Caco-2 (cell line): Measurements from ENCODE around the gene ZC3H12C. TPM values are rescaled to one million over a fixed set of nuclear protein-coding genes. Genes with fewer than 3 reads are reported as not detected.
A peak's percentile ranks its signal among the peaks of the same experiment; 100 is the strongest.

ENCODE experiments used
- BruUV-seq: library from RNA; stranded (reverse); fragments of 400-500 nt; replicated peaks from 2 replicates; lab custom pipeline; 2021; lab: Mats Ljungman, UMichigan
- CTCF ChIA-PET: fragments of 300-600 bp; sonication (Branson Sonifier 250); formaldehyde crosslinking; loops from one replicate; lab custom pipeline; 2022; ENCODE audit warnings: antibody characterized with exemption; lab: Charles Lee
- POLR2A ChIA-PET: fragments of 300-600 bp; sonication (Branson Sonifier 250); formaldehyde crosslinking; loops from one replicate; lab custom pipeline; 2022; ENCODE audit warnings: antibody characterized with exemption; lab: Charles Lee
- DNase-seq, 2 experiments: peaks; one replicate each; pipeline versions ENCODE4 v3.0.0 to v3.0.0-alpha.2; 2020 to 2022
- H3K27me3 ChIP-seq: replicated peaks from 2 replicates; pipeline ENCODE4 v1.6.0; 2011; ENCODE audit warnings: low read length; ENCODE audit not compliant: control insufficient read depth, insufficient read depth
- H3K36me3 ChIP-seq: 2 replicates; pipeline ENCODE4 v1.5.1; 2011; ENCODE audit warnings: low read length; ENCODE audit not compliant: control insufficient read depth, insufficient read depth
- H3K4me1 ChIP-seq: fragments of 250-450 bp; sonication (Bioruptor Pico); 2 replicates; pipeline ENCODE4 v1.5.1; 2020; ENCODE audit warnings: mild to moderate bottlenecking
- H3K4me3 ChIP-seq: 2 replicates; pipeline ENCODE4 v1.5.1; 2011; ENCODE audit warnings: low read depth, mild to moderate bottlenecking, control low read depth, low read length
- H3K9me3 ChIP-seq: fragments of 250-450 bp; sonication (Bioruptor Pico); 2 replicates; pipeline ENCODE4 v1.5.1; 2020; ENCODE audit warnings: mild to moderate bottlenecking, moderate library complexity
- H3K27ac Mint-ChIP-seq: one replicate; pipeline ENCODE4 v1.8.0; 2022; ENCODE audit warnings: mixed read lengths; ENCODE audit not compliant: unreplicated experiment
- H3K27me3 Mint-ChIP-seq: one replicate; pipeline ENCODE4 v1.8.0; 2022; ENCODE audit warnings: mixed read lengths; ENCODE audit not compliant: insufficient read depth, unreplicated experiment
- H3K36me3 Mint-ChIP-seq: one replicate; pipeline ENCODE4 v1.8.0; 2022; ENCODE audit warnings: mild to moderate bottlenecking, mixed read lengths; ENCODE audit not compliant: insufficient read depth, unreplicated experiment
- H3K4me1 Mint-ChIP-seq: one replicate; pipeline ENCODE4 v1.8.0; 2022; ENCODE audit warnings: low read depth, mixed read lengths; ENCODE audit not compliant: unreplicated experiment
- H3K4me3 Mint-ChIP-seq: one replicate; pipeline ENCODE4 v1.8.0; 2022; ENCODE audit warnings: mild to moderate bottlenecking, moderate library complexity, mixed read lengths; ENCODE audit not compliant: unreplicated experiment
- H3K9me3 Mint-ChIP-seq: one replicate; pipeline ENCODE4 v1.8.0; 2022; ENCODE audit warnings: mixed read lengths; ENCODE audit not compliant: unreplicated experiment
- CTCF ChIP-seq, 2 experiments: fragments of 200-600 bp in 1 of 2; IDR thresholded peaks; 1 replicate in 1 of 2; 2 replicates in 1 of 2; pipeline versions ENCODE4 v1.5.1 to v1.8.0; 2011 to 2022; ENCODE audit warnings: antibody characterized with exemption in 1 of 2, control low read depth in 1 of 2, inconsistent platforms in 1 of 2, low read depth in 1 of 2, low read length in 1 of 2, mild to moderate bottlenecking in 1 of 2, moderate library complexity in 1 of 2; ENCODE audit not compliant: insufficient read depth in 1 of 2, severe bottlenecking in 1 of 2, unreplicated experiment in 1 of 2
- intact Hi-C: fragments of 100-400 bp; cut with micrococcal nuclease; formaldehyde crosslinking; loops from one replicate; pipeline ENCODE4 v1.10.0; 2022; ENCODE audit not compliant: unreplicated experiment
- total RNA-seq: library from RNA; stranded (reverse); gene quantifications from 2 replicates; pipeline ENCODE4 v1.2.3, GENCODE V29; 2022

ZC3H12C gene
- total RNA-seq, 1 experiment from 2014 or later: 11.7 TPM

- Mint-ChIP-seq H3K9me3 (no peaks in the 10 kb centered on the region), H3K36me3 (peaks cover 4% of the 10 kb centered on the region), H3K4me3 (no peak overlapping the region), H3K27ac (peak overlapping the region; percentile 44), H3K27me3 (no peaks in the 10 kb centered on the region), H3K4me1 (peaks cover 7% of the 10 kb centered on the region)
- CTCF ChIA-PET: interaction anchor here (0.7 kb wide), 1 partner anchor 923 kb away, joined by 3 read pairs; no protein-coding TSS in a partner anchor
- H3K27me3 ChIP-seq: no peaks in the 10 kb centered on the region
- intact Hi-C loops: loop anchor here (5.0 kb wide), 1 partner anchor 324 kb away; no protein-coding TSS in a partner anchor
- POLR2A ChIA-PET: no interaction called here
- BruUV-seq: no TSS peak
- TF ChIP-seq CTCF (IDR thresholded peaks at IDR 0.05; ENCODE audit: insufficient read depth in 1 of 2, low read depth in 1 of 2, low read length in 1 of 2, severe bottlenecking in 1 of 2, unreplicated experiment in 1 of 2): no peak
- H3K36me3 ChIP-seq: no peaks in the 10 kb centered on the region
- no peaks in the 10 kb centered on the region for H3K9me3 ChIP-seq
- H3K4me3 ChIP-seq: no peak overlapping the region
- H3K4me1 ChIP-seq: peaks cover 5% of the 10 kb centered on the region
- DNase-seq: no peak
Observed at GRCh38 chr11:110176366-110177085, 83.3 kb downstream of the ZC3H12C start.

GRCh38 chr11:110177086-110177456 lies 83.9 kb downstream of the ZC3H12C start:
- no peak for TF ChIP-seq CTCF (IDR thresholded peaks at IDR 0.05; ENCODE audit: insufficient read depth in 1 of 2, low read depth in 1 of 2, low read length in 1 of 2, severe bottlenecking in 1 of 2, unreplicated experiment in 1 of 2)
- intact Hi-C loops: loop anchor here (5.0 kb wide), 1 partner anchor 325 kb away; no protein-coding TSS in a partner anchor
- DNase-seq: no peak
- H3K27me3 ChIP-seq: no peaks in the 10 kb centered on the region
- Mint-ChIP-seq H3K4me1 (peaks cover 7% of the 10 kb centered on the region), H3K27me3 (no peaks in the 10 kb centered on the region), H3K9me3 (no peaks in the 10 kb centered on the region), H3K27ac (no peak overlapping the region), H3K4me3 (no peak overlapping the region), H3K36me3 (peaks cover 4% of the 10 kb centered on the region)
- no peaks in the 10 kb centered on the region for H3K9me3 ChIP-seq
- POLR2A ChIA-PET: no interaction called here
- CTCF ChIA-PET: interaction anchor here (0.6 to 0.7 kb wide), 2 partner anchors 9 to 922 kb away, joined by 3 read pairs; no protein-coding TSS in a partner anchor
- peaks cover 5% of the 10 kb centered on the region for H3K4me1 ChIP-seq
- BruUV-seq: no TSS peak
- no peak overlapping the region for H3K4me3 ChIP-seq
- H3K36me3 ChIP-seq: no peaks in the 10 kb centered on the region

GRCh38 chr11:110179064-110179463 lies 85.9 kb downstream of the ZC3H12C start:
- no peak for TF ChIP-seq CTCF (IDR thresholded peaks at IDR 0.05; ENCODE audit: insufficient read depth in 1 of 2, low read depth in 1 of 2, low read length in 1 of 2, severe bottlenecking in 1 of 2, unreplicated experiment in 1 of 2)
- Mint-ChIP-seq H3K4me1 (peaks cover 7% of the 10 kb centered on the region), H3K9me3 (no peaks in the 10 kb centered on the region), H3K27me3 (no peaks in the 10 kb centered on the region), H3K36me3 (peaks cover 4% of the 10 kb centered on the region), H3K4me3 (no peak overlapping the region), H3K27ac (no peak overlapping the region)
- H3K9me3 ChIP-seq: no peaks in the 10 kb centered on the region
- H3K27me3 ChIP-seq: no peaks in the 10 kb centered on the region
- intact Hi-C loops: loop anchor here (5.0 kb wide), 1 partner anchor 327 kb away; no protein-coding TSS in a partner anchor
- no peak for DNase-seq
- peaks cover 5% of the 10 kb centered on the region for H3K4me1 ChIP-seq
- H3K36me3 ChIP-seq: no peaks in the 10 kb centered on the region
- ChIA-PET POLR2A (no interaction called here), CTCF (no interaction called here)
- BruUV-seq: no TSS peak
- H3K4me3 ChIP-seq: no peak overlapping the region
